ENCODE data around the gene ZFP36L2.

Gene ZFP36L2

DNA sequence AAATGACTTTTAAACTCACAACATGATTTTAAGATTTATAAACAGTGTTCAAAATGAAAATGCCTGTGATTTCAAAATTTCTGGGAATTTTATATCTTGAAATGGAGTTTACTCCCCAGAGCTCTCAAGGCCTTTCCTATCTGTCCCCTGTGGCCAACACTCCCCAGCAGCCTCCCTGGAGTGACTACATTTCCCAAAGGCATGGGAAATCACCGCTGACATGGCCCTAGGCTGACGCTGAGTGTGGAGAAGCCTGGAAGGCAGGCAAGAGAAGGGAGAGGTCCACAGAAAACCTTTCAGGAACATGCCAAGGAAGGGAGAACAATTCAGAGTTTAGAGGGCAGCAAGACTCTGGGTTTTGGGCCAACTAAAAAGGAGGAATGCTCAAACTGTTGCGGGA lies 20.2 kb upstream of the ZFP36L2 start:
- DNase-seq: no peak

DNA sequence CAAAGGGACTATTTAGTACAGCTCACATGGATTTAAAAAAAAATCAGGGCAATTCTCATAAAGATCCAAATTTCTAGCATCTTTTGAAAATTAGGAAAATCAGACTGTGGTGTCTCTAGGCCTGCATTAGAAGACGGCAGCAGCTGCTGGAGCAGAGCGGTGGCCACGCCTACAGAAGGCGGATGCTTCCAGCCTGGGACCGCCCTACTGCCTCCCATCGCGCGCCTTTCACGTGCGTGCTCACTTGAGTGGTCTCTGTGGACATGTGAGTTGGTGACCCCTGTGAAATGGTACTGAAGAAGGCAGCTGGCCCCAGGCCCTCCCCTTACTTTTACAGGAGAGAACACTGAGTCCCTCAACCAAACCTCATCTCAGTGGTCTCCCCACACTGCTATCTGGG lies 15.2 kb upstream of the ZFP36L2 start:
- no peak for DNase-seq

DNA sequence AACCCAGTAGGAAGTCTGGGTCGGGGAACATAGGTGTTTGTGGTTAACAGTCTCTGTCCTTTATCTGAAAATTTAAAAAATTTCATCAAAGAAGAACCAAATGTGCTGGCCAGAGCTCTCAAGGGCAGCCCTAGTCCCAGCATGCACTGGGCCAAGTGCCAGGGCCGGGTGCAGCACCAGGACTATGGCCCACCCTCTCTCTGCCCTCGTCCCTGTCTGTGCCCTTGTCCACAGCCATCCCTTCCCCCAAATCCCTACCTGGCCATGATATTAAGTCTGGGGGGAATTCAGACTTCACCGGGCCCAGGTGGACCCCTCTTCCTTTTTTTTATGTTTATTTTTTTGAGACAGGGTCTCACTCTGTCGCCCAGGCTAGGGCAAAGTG lies 14.4 kb upstream of the ZFP36L2 start:
- DNase-seq: no peak

DNA sequence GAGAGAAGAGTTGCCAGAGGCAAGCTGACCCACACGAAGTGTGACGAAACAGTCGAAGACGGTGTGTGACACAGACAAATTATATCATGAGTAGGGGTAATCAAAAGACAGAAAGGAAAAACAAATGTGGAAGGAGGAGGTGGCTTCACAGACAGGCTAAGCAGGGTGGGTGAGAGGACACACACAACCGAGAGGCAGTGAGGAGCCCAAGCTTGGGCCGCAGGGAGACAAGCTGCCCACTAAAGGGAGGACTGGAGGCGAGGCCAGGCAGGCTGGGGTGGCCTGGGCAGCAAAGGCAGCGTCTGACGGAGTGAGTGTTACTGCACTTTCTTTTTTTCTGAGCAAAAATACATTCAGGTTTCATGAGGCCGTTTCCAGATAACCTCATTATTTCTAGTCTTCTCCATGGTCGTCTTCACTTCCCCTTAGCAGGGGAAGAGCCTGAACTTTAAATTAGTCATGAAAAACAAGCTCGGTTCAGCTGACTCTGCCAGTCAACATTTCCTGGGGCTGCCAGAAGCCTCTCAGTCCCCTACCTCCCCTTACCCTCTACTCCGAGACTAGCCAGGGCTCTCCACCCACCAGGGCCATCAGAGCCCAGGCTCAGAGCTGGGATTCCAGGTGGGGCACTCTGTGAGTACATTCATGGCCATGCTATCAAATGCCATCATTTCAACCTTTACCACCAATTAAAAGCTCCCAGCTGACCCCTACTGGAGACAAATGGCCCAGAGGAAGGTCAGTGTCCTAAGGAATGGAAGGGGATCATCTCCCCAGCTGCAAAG lies 13.8 kb upstream of the ZFP36L2 start:
- no peak for DNase-seq

DNA sequence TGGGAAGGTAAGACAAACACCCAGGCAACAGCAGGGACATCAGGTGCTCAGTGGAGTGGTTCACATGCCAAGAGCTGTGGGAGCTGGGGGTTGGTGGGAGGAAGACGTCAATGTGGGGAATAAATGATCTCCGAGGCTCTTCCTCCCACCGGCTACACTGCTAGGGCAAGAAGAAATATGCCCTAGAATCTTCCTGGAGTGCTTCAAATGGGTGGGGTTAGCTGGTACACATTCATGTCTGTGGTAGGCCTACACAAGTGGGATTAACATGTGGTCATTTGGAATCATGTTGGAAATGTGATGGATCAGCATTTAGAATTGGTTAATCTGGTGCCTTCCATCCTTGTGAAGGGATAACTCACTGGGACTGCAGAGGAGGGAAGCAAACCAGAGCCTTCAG lies 12.4 kb upstream of the ZFP36L2 start:
- DNase-seq: no peak

DNA sequence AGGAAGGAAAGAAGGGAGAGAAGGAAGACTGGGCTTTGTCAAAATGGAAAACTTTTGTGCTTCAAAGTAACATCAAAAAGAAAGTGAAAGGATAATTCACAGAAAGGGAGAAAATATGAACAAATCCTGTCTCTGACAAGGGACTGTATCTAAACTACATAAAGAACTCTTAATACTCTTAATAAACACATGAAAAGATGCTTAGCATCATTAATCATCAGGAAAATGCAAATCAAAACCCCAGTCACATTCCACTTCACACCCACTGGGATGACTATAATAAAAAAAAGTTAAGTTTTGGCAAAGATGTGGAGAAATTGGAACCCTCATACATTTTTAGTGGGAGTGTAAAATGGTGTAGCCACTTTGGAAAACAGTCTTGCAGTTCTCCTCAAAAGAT lies 11.8 kb upstream of the ZFP36L2 start:
- no peak for DNase-seq

DNA sequence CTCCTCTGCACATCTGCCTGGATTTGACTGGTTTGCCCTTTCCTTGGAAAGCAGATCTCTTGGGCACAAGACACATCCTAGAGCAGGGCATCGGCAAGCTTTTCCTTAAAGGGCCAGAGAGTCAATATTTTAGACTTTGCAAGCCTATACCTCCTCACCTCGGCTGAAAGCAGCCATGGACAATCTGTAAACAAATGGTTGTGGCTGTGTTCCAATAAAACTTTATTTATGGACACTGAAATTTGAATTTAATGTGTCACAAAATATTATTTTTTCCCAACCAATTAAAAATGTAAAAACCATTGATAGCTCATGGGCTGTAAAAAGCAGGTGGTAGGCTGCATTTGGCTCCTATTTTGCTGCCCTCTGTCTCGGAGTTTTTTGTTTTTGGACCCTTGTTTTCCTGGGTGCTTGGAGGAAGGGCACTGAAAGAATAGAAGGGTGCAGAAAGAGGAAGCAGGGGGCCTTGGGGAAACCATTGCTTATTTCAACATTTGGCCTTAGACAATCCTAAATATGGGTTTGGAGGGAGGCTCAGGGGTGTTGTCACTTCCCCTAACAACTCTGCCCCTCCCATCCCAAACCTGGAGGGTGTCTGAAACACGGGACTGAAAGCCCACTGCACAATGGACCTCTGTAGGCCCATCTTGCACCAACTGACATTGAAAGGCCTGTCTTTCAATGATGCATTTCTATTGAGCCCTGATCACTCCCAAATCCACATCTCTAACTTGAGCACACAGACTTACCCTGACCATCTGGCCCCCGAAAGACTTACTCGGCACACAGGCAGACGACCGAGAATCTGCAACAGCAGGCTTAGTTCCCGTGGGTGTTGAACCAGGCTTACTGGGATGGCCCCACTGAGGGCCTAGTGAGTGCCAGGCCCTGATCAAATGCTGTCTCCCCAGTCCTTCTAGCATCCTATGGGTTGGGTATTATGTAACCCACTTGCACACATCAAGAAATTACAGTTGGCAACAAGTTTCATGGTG lies 7.1 kb upstream of the ZFP36L2 start:
- no peak for DNase-seq

DNA sequence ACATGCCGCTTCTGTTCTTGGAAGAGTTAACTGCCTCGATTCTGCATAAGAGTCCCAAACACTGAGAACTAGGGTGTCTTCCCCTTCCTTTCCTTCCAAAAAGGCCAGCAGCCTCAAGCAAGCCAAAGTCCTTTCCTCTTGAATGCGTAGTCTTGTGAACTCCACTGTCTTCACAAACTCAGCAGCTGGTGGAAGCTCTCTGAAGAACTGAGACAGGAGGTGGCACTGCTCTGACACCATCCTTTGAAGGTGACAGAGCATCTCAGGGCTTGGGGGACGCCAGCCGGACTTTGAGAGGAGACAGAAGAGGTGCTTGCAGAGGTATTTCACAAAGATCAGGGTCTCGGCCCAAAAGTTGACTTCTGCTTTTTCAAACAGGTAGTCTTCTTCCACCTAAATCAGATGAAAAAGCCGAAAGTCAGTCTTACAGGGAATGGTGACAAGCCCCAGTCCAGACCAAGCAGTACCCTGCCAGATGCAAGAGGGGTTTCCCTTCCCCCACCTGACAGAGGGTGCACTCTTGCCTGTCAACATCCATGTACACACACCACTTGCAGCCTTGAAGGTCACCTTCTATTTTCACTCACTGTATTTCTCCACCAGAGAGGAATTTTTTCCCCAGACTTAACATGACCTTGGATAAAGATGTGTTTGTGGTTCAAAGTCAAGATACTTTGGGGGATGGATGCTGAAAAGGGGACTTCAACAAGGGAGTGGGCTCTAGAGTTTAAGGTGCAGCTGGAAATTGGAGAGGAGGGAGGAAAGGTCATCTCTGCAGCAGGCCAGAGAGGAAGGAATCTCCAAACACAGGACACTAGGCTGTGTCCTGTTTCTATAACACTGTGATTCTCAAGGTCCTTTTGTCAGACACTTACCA lies 4.8 kb upstream of the ZFP36L2 start:
- DNase-seq: no peak

DNA sequence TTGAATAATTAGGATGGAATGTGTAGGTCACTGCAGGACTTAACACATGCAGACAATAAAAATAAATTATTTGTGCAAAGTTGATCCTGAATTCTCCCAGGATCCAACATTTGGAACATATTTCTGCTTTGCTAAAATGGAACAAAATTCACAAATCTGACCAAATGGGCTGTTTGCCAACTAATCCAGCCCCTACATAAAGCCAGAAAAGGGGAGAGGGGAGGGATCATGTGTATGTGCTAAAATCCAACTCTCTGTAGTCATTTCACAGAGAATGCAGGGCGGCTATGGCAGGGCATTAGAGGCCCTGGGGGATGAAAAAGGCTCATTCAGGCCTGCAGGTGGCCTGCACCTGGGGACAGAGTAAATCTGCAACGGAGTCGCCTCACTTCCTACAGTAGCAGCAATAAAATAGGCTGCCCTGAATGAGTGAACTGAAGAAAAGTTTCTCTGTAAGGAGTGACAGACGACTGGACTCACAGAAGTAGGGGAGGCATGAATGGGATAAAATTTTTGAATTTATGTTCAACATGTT lies 4.0 kb upstream of the ZFP36L2 start:
- DNase-seq: no peak

DNA sequence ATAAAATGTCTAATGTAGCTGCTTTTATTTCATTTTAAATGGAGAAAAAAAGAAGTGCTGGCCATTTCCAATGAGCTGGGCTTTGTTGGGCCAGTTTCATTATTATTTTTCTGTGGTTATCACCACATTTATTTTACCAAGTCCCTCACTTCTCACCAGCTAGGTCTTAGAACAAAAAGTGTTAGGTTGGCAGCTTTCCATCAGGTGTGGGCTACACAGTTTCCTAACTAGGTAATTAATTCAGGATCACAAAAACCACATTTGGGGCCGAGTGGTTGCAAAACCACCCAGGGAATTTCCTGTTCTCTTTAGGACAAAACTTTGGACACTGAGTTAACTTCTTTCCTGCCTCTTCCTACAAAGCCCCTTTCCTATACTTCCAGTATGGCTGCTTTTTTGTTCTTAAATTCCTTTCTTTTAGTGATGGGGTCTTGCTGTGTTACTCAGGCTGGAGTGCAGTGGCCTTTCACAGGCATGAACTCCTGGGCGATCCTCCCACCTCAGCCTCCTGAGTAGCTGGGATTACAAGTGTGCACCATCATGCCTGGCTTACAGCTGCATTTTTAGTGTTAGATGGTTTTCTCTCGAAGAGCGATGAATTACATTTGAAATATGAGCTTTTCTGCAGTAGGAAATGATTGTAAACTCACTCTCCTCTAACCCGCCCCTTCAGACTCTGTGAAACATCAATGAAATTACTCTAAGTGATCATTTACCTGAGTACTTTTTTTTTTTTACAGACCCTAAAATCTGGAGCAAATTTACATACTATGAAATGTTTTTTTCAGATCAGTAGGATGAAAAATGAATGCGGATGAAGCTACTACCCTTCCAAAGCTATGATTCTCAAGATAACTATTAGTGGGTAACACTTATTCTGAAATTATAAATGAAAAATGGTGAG lies 2.6 kb upstream of the ZFP36L2 start:
- DNase-seq: no peak

DNA sequence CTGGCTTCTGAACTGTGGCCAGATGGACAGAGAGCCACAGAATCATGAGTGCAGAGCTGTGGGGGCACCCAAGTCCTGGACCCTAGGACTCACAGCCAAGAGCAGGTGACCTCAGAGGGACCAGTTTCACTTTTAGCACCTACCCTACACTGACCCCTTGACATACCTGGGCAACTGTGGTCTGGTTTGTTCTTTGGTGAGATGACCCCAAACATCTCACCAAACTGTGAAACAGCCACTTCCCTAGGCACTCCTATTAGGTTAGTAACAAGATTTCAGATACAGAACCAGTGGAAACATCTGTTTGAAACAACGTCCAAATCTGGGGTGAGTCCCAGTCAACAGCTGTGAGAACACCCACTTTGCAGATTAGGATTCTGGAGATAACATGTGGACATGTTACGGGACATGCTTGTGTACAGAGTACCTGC lies 1.9 kb upstream of the ZFP36L2 start:
- no peak for DNase-seq

DNA sequence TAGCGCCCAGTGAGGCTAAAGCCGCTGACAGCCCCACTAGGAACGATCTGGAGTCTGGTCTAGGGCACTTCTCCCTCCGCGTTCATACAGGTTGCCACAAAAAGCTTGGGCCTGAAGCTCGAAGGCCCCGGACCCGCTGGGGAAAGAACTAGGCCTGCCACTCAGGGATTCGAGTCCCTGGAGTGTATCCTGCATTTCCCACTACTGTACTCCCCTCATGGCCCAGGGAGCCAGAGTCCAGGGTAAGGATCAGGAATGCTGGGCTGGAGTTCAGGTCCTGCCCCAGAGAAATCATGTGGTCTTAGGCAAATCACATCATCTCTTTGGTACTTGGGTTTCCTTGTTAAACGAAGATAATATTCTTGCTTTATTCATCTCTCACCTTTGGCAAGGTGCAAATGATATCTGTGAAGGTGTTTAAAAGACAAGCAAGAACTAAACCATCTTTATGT lies 1.4 kb upstream of the ZFP36L2 start:
- DNase-seq: no peak

DNA sequence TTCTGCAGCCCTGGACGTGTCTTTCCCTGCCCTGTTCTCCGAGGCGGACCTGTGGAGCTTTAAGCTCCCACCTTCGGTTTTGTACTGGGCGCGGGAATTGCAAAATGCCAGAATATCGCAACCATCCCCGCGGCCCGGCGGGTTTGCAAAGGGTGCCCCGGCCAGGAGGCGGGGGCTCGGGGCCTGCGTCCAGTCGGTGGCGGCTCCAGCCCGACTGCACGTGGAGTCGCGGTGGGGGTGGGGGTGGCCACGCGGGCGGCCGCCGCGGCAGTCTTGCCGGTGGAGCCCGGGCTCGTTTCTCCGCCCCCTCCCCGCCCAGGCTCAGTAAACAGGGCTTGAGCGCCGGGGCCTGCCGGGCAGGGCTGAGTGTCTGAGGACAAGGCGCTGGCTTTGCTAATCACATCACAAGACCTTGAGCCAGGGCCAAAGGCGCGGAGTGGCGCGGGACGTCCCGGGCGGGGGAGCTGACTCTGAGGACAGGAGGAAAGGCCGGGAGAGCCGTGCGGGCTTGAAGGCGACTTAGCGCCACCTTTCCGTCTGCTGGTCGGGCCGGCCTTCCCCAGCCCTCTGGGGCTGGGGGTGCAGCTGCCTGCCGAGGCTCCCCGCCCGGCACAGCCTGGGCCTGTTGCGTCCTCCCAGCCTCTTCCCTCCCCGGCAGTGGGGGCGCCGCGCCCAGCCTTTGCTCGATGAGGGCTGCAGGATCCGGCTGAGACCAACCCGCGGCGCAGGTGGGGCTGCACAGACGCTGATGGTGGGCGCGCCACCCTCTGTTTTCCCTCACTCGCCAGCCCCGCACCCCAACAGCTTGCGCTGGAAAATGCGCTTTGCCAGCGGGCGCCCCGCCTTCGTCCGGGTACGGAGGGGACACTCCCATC lies 786 bp upstream of the ZFP36L2 start:
- peak; percentile 89 for DNase-seq

DNA sequence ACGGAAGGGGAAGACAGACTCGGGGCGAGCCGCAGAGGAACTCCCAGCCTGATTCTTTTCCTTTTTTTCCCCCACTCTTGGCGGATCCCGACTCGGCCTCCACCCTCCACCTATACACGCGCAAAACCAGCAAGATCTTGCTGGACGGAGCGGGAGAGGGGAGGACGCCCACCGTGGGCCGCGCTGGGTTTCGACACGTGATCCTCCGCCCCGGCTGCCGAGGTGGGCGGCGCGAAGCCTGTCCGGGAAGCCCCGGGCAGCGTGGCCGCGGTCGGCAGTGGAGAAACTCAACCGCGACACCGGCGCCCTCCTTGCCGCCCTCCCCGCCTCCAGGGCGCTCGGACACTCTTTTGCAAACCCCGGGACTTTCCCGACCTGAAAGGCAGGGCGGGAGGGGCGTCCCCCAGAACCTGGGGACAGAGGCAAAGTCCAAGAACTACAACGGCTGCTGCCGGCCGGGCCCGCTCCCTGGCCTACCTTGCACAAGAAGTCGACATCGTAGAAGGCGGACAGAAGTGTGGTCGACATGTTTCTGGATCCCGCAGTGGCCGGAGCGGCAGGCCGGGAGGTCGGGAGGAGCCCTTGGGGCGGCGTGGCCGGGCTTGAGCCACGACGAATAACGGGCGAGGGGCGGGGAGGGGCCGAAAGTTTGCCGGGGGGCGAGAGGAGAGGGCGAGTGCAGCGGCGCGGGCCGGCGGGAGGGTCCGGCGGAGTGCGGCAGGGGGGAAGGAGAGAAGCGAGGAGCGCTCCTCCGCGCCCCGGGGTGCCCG lies 433 bp downstream of the ZFP36L2 start:
- DNase-seq: no peak

DNA sequence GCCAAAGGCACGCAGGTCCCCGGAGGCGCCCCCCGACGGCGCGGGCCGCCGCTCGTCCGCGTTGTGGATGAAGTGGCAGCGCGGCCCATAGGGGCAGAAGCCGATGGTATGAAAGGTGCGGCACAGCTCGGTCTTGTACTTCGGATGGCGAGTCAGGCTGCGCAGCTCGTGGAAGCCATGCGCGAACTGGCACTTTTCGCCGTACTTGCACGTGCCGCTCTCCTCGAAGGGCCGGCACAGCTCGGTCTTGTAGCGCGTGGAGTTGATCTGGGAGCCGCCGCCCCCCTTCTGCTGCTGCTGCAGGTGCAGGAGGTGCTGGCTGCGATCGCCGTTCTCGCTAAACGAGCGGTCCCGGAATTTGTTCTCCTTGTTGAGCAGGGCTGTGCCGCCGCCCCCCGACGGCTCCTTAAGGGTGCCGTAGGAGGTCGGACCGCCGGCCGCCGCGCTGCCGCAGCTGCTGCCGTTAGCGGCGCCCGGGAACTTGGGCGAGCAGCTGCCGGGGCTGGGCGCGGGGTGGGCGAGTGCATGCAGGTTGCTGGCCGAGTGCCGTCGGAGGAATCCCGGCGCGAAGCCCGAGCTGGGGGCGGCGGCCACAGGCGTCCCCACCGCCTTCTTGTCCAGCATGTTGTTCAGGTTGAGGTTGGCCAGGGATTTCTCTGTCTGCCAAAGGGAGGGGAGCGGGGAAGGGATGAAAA lies 1.2 kb downstream of the ZFP36L2 start:
- DNase-seq: peak; percentile 86

DNA sequence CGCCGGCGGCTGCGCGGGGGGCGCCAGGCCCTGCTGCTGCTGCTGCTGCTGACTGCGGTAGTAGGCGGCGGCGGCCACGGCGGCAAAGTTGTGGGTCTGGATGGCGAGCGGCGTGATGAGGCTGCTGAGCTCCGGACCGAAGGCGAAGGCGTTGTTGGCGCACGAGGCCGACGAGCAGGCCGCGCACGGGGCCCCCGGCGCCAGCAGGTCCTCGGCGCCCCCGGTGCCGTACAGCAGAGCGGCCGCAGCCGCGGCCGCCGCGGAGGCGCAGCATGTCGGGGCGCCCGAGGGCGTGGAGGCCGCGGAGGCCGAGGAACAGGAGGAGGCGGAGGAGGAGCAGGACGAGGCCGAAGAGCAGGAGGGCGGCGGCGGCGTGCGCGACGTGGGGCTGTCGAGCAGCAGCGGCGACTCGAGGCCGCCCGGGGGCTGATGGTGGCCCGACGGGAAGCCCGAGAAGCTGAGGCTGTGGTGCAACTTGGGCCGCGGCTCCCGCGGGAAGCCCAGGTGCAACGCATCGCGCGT lies 1.8 kb downstream of the ZFP36L2 start:
- no peak for DNase-seq

DNA sequence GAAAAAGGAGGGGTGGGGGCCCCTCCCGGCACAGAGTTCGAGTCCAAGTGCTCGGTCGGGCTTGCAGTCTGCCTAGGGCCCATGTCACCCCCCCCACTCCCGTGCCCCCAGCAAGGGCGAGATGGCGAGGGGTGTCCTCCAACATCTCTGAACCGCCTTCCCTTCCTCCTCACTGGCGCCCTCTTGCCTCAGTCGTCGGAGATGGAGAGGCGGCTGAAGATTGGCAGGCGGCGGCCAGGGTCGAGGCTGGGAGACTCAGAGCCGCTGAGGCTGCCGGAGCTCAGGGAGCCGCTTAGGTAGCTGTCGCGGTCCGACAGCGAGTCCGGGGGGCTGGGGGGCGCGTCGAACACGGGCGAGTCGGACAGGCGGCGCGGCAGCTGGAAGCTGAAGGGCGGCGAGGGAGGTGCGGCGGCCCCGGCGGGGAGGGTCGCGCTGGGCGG lies 2.3 kb downstream of the ZFP36L2 start:
- DNase-seq: peak; percentile 86

DNA sequence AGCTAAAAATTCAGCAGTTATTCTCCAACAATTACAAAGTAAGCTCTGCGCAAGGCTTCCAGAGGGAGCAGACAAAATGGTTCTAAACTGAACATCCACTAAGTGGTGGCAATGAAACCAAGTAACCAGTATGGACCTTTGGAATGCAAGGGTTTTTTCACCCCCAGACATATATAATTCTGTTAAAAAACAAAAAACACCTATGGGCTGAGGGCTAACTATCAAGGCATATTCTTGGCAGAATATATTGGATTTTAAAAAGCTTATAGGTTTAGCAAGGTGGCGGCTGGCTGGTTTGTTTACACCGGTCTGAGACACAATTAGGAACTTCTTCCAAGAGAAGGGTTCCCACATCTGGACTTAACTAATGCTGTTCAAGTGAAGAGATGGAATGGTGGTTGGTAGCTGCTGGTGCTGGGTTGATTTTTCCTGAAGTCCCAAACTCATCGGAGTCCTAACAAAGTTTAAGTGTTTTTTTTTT lies 2.8 kb downstream of the ZFP36L2 start:
- no peak for DNase-seq

All from right forelimb (tissue), 1 donor.